ENCODE data around the gene NR1I3. TPM values are rescaled to one million over a fixed set of nuclear protein-coding genes. Genes with fewer than 3 reads are reported as not detected.
A peak's percentile ranks its signal among the peaks of the same experiment; 100 is the strongest.

NR1I3 gene
- total RNA-seq, 1 donor from 2014 or later, result not detected

DNA sequence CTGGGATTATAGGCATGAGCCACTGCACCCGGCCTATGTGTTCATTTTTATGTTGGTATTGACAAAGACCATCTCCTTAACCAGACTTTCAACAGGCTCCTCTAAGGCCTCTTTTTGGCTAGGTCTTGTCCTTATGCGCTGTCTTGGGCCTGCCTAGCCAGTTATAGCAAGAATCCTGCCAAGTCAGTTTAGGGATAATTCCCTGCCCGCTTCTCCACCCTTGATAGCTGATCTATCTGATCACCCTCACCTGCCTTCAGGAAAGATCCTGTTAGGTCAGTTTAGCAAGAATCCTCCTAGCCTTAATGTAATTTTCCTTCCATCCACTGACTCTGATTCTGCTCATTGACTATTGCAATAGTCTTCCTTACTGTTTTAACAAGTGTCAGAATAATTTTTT, 58.3 kb downstream of the NR1I3 start:
- ATAC-seq (ENCODE audit: low read depth) (no peak), DNase-seq (no peak)
- Mint-ChIP-seq H3K4me3 (no peak overlapping the region), H3K27ac (peak overlapping the region; percentile 61), H3K4me1 (peaks cover 79% of the 10 kb centered on the region), H3K9me3 (no peaks in the 10 kb centered on the region), H3K36me3 (ENCODE audit: low read depth) (peaks cover 19% of the 10 kb centered on the region), H3K27me3 (no peaks in the 10 kb centered on the region)
- intact Hi-C loops (cut with micrococcal nuclease), result no loop called here
- TF ChIP-seq, protein P1, sequence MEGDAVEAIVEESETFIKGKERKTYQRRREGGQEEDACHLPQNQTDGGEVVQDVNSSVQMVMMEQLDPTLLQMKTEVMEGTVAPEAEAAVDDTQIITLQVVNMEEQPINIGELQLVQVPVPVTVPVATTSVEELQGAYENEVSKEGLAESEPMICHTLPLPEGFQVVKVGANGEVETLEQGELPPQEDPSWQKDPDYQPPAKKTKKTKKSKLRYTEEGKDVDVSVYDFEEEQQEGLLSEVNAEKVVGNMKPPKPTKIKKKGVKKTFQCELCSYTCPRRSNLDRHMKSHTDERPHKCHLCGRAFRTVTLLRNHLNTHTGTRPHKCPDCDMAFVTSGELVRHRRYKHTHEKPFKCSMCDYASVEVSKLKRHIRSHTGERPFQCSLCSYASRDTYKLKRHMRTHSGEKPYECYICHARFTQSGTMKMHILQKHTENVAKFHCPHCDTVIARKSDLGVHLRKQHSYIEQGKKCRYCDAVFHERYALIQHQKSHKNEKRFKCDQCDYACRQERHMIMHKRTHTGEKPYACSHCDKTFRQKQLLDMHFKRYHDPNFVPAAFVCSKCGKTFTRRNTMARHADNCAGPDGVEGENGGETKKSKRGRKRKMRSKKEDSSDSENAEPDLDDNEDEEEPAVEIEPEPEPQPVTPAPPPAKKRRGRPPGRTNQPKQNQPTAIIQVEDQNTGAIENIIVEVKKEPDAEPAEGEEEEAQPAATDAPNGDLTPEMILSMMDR (IDR thresholded peaks at IDR 0.05), result no peak
- CTCF ChIA-PET, result interaction anchor here (0.7 to 4.6 kb wide), 5 partner anchors 13 to 927 kb away, joined by 3 to 27 read pairs (median 6); partner anchors contain the start of genes NDUFS2 and TOMM40L
- POLR2A ChIA-PET, result interaction anchor here (0.6 to 4.1 kb wide), 6 partner anchors 8 to 201 kb away, joined by 3 to 49 read pairs (median 4); partner anchors contain the start of genes NDUFS2 and PPOX

Other genes starting within 250 kb of the NR1I3 start
- gene F11R, start 217.1 kb downstream of the NR1I3 start, total RNA-seq, result 11.1 and 11.6 TPM in 2 replicates
- gene TSTD1, start 199.2 kb downstream of the NR1I3 start, total RNA-seq, result 69.8 and 70.2 TPM in 2 replicates
- 134 and 143 TPM in 2 replicates for gene USF1, start 192.2 kb downstream of the NR1I3 start, total RNA-seq
- 154 and 158 TPM in 2 replicates for gene ARHGAP30, start 168.3 kb downstream of the NR1I3 start, total RNA-seq
- gene NECTIN4, start 148.6 kb downstream of the NR1I3 start, total RNA-seq, result not detected in 2 replicates
- 2.9 and 3.6 TPM in 2 replicates for gene KLHDC9, start 139.8 kb downstream of the NR1I3 start, total RNA-seq
- gene PFDN2, start 120.2 kb downstream of the NR1I3 start, total RNA-seq, result 43.8 and 67.9 TPM in 2 replicates
- 40.5 and 43.9 TPM in 2 replicates for gene NIT1, start 120.1 kb downstream of the NR1I3 start, total RNA-seq
- gene DEDD, start 105.5 kb downstream of the NR1I3 start, total RNA-seq, result 39.5 and 40.5 TPM in 2 replicates
- gene UFC1, start 84.2 kb downstream of the NR1I3 start, total RNA-seq, result 107 and 127 TPM in 2 replicates
- gene USP21, start 78.7 kb downstream of the NR1I3 start, total RNA-seq, result 31.9 and 38.1 TPM in 2 replicates
- 31.5 and 40.7 TPM in 2 replicates for gene PPOX, start 71.8 kb downstream of the NR1I3 start, total RNA-seq
- gene B4GALT3, start 60.7 kb downstream of the NR1I3 start, total RNA-seq, result 40.7 and 41.7 TPM in 2 replicates
- gene ADAMTS4, start 39.1 kb downstream of the NR1I3 start, total RNA-seq, result not detected in 2 replicates
- 69.1 and 73.9 TPM in 2 replicates for gene NDUFS2, start 35.8 kb downstream of the NR1I3 start, total RNA-seq
- gene FCER1G, start 22.9 kb downstream of the NR1I3 start, total RNA-seq, result 0.60 and 0.69 TPM in 2 replicates
- not detected in 2 replicates for gene APOA2, start 14.6 kb downstream of the NR1I3 start, total RNA-seq
- 11.7 and 12.4 TPM in 2 replicates for gene TOMM40L, start 12.1 kb downstream of the NR1I3 start, total RNA-seq
- gene PCP4L1, start 20.5 kb upstream of the NR1I3 start, total RNA-seq, result not detected in 2 replicates
- gene MPZ, start 71.8 kb upstream of the NR1I3 start, total RNA-seq, result 5.8 and 6.6 TPM in 2 replicates
- 160 and 179 TPM in 2 replicates for gene SDHC, start 76.2 kb upstream of the NR1I3 start, total RNA-seq
- not detected in 2 replicates for gene CFAP126, start 129.7 kb upstream of the NR1I3 start, total RNA-seq

All from activated B cell treated with CpG ODN at 0.5 μM for 24 hours (primary cell).